H1 (cell line): ENCODE measurements around the gene OGFR. TPM values are rescaled to one million over a fixed set of nuclear protein-coding genes. Genes with fewer than 3 reads are reported as not detected.

ENCODE experiments used
- KDM4A ChIP-seq: IDR thresholded peaks from one replicate; pipeline ENCODE4 v1.7.1; 2012; ENCODE audit warnings: low read depth, mild to moderate bottlenecking, moderate library complexity, low read length, inconsistent platforms; ENCODE audit not compliant: severe bottlenecking
- RBBP5 ChIP-seq: IDR thresholded peaks from 2 replicates; pipeline ENCODE4 v1.7.1; 2012; ENCODE audit warnings: low read depth, mild to moderate bottlenecking, inconsistent platforms, low read length, moderate library complexity, borderline replicate concordance
- SIN3A ChIP-seq, 2 experiments: IDR thresholded peaks in 1 of 2; conservative IDR thresholded peaks in 1 of 2; 2 replicates each; pipeline ENCODE4 v1.6.1; 2011 to 2012; ENCODE audit warnings: low read length in 2 of 2, improper control_type of control experiment in 1 of 2, low read depth in 1 of 2, mild to moderate bottlenecking in 1 of 2
- polyA plus RNA-seq, 7 experiments: library from polyadenylated mRNA; depleted of rRNA in 3 of 7; stranded (reverse) in 5 of 7; unstranded in 2 of 7; fragments of >200 nt in 5 of 7; fragments of 200-250 nt in 2 of 7; gene quantifications; 1 replicate in 5 of 7; 2 replicates in 1 of 7; 4 replicates in 1 of 7; pipeline versions ENCODE4 v1.2.1 to v1.2.3, GENCODE V29; 2011 to 2013; ENCODE audit warnings: missing spikeins in 2 of 7, mixed read lengths in 2 of 7
- total RNA-seq: library from RNA; stranded (reverse); fragmentation: NEBNext Ultra II Directional; extraction: Animal tissue kit (Norgen Biotek cat#: 25700); gene quantifications from 2 replicates; pipeline ENCODE4 v1.2.1, GENCODE V29; 2021

Gene OGFR
- total and polyA plus RNA-seq, 2 of the 8 experiments (the other 6 are each of a cell fraction or from before 2014, with no cell fraction given), result 13.9 to 25.1 TPM

DNA sequence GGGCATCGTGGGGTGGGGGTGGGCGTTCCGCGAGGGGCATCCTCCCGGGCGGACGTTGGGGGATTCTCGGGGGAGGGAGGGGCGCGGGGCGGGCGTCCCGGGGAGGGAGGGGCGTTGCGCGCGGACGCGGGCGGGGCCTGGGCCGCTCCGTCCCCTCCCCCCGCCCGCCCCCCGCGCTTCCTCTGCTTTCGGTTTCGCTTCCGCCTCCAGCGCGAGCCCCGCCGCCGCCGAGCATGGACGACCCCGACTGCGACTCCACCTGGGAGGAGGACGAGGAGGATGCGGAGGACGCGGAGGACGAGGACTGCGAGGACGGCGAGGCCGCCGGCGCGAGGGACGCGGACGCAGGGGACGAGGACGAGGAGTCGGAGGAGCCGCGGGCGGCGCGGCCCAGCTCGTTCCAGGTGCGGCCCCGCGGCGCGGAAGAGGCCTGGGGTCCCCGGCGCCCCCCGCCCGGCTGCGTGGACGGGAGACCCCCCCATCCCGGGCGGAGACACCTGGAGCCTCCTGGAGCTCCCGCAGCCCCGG lies at the start of gene OGFR (continued):
- TF ChIP-seq KDM4A, result peak; percentile 65
- TF ChIP-seq RBBP5, result peak; percentile 96
- TF ChIP-seq SIN3A (conservative IDR thresholded peaks at IDR 0.05 in 1 of 2, IDR thresholded peaks at IDR 0.05 in 1 of 2; ENCODE audit: low read depth in 1 of 2, low read length in 2 of 2), result peak in 1 of 2 experiments; percentile 56; a peak in 1 of 4 replicates
